ENCODE data around the gene PTPN23. TPM values are rescaled to one million over a fixed set of nuclear protein-coding genes. Genes with fewer than 3 reads are reported as not detected.
A peak's percentile ranks its signal among the peaks of the same experiment; 100 is the strongest.

Gene PTPN23
- total and polyA plus RNA-seq, 9 of the 15 experiments (the other 6 are each of a cell fraction or from before 2014, with no cell fraction given): 0.41 to 58.7 (median 7.2) TPM

- TF ChIP-seq E4F1 (CRISPR knock-in tag; IDR thresholded peaks at IDR 0.05; ENCODE audit: borderline replicate concordance) (no peak), TEAD4 (IDR thresholded peaks at IDR 0.05; ENCODE audit: low read length) (peak; percentile 96), TEAD4 (CRISPR knock-in tag; IDR thresholded peaks at IDR 0.05; ENCODE audit: borderline replicate concordance) (no peak), CBFA2T3 (IDR thresholded peaks at IDR 0.05) (peak; percentile 90), SRSF3 (IDR thresholded peaks at IDR 0.05; ENCODE audit: insufficient read depth, low read length) (no peak), POLR3G (IDR thresholded peaks at IDR 0.05; ENCODE audit: extremely low read depth, insufficient read length, insufficient replicate concordance) (no peak), TFAP4 (CRISPR knock-in tag; IDR thresholded peaks at IDR 0.05; ENCODE audit: borderline replicate concordance) (peak; percentile 38; the same call in 1 of the 2 replicates), GMEB1 (CRISPR knock-in tag; IDR thresholded peaks at IDR 0.05) (no peak), CEBPZ (IDR thresholded peaks at IDR 0.05; ENCODE audit: borderline replicate concordance, low read depth, low read length) (no peak)
Observed at GRCh38 chr3:47347217-47347801, 33.5 kb upstream of the PTPN23 start (continued).
